HG02759 (cell line): ENCODE measurements around the gene ZDHHC3.

Source experiments
- ATAC-seq: cut with Tn5 transposase; IDR thresholded peaks from one replicate; pipeline ENCODE4 v1.9.1; 2021; ENCODE audit warnings: mild to moderate bottlenecking, moderate library complexity; ENCODE audit not compliant: unreplicated experiment

ZDHHC3 gene

DNA sequence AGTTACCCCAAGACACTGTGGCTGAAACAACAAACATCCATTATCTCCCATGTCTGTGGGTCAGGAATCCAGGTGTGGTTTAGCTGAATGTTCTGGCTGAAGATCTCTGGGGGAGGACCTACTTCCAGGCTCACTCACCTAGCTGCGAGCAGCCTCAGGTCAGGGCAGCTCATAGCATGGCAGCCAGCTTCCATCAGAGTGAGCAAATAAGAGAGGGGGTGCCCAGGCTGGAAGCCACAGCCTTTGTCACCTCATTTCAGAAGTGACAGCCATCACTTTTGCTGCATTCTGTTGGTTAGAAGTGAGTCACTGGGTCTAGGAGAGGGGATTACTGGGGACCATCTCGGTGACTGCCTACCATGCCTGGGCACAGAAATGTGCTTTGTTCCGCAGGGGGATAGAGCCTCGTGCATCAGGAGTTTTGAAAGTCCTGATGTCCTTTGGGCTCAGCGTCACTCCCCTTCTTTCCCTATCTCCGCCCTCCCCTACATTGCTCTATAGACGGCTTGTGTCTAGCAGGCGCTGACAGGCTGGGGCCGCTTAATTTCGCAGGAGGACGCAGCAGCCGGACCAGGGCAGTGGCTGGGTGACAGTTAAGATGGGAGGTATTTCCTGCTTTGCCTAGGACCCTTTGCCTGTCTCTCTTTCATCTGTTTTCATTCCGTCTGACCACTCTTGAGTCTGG lies 76.1 kb downstream of the ZDHHC3 start:
- no peak for ATAC-seq

DNA sequence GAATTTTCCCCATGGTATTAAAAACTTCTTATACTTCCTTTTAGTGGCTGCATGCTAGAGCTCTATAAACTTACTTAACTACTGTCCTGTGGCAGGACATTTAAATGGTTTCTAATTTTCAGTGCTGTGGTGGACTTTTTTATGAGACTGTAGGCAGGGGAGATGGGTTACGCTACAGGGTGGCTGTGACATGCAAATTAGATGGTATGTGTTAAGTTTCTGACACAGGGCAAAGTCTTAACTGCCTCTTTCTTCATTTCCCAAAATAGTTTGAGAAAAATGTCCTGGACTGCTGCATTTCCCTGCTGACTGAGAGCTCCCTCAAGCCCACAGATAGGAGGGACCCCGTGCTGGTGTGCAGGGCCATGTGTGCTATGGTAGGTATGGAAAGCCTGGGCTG lies 79.5 kb downstream of the ZDHHC3 start:
- no peak for ATAC-seq

DNA sequence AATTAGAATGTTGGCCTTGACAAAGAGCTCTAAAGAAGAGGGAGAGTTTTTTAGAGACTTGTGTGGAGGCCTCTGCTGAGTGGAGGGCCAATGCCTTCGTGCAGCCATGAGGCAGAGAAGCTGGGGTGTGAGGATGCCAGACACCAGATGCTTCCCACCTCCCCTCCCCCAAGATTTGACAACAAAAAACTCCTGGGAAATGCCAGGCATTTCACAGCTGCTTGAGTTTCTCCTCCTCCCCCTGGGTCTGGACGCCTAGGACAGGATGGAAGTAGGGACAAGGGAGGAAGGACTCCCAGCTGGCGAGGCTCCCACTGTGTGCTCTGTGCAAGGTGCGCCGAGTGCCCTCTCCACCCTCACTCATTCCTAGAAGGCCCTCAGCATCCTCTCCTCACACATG lies 81.5 kb downstream of the ZDHHC3 start:
- no peak for ATAC-seq

DNA sequence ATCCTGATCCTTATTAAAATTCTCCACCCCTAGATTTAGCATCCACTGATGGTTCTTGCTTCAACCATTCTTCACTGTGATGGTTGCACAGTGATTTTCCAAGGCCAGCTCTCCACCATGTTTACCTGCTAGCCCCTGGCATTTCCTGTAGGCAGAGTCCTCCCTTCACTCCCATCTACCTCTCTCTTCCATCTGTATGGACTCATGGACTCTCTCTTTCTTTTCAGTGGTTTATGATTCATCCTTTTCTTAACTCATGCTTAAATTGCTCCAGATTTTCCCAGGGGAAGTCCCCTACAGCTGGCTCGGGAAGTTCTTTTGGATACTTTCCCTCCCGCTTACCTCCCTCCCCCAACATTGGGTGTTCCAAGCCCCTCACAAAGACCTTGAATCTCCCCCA lies 82.9 kb downstream of the ZDHHC3 start:
- no peak for ATAC-seq

DNA sequence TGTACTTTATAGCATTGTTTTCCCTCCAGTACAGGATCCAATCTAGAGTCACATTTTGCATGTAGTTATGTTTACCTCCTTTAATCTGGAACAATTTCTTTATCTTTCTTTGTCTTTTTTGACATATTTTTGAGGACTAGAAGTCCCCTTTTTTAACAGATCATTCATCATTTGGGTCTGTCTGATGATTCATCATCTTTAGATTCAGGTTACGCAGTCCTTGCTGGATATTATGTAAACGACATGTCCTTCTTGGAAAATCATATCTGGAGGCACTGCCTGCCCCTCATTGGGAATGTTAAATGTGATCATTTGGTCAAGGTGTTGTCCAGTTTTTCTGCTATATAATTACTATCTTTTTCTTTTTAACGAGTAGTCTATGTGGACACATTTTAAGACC lies 83.3 kb downstream of the ZDHHC3 start:
- no peak for ATAC-seq

DNA sequence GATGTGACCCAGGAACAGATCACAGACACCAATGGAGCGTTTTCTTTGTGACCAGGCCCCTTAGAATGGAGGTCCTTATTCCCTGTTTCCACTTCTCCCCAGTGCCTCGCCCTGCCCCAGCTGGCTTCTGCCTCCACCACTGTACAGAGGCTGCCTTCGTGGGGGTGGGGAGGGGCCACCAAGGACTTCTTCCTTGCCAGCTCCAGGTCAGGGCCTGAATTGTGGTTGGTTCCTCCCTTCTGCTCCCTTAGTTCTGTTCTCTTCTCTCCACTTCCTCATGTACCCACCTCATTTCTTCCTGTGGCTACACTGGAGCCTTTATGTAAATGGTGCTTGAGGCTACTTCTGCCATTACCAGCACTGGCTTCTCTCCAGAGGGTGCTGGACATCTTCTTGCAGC lies 85.1 kb downstream of the ZDHHC3 start:
- no peak for ATAC-seq

DNA sequence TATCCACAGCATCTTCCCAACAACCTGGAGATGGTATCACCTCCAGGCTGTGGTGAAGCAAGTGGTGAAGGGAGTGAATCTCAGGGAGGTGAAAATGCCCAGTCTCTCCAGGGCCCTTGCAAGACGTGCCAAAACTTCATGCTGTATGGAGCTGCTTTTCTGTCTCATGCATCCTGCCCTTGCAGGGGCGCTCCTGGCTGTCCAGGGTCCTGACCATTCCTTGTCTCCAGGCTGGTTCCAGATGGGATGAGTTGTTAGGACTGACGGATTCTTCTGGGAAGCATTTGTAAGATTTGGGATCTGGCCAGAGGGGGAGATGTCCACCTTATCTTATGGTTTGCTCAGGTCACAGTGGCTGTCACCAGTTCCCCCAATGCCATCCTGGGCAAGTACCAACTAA lies 85.7 kb downstream of the ZDHHC3 start:
- ATAC-seq, result no peak

DNA sequence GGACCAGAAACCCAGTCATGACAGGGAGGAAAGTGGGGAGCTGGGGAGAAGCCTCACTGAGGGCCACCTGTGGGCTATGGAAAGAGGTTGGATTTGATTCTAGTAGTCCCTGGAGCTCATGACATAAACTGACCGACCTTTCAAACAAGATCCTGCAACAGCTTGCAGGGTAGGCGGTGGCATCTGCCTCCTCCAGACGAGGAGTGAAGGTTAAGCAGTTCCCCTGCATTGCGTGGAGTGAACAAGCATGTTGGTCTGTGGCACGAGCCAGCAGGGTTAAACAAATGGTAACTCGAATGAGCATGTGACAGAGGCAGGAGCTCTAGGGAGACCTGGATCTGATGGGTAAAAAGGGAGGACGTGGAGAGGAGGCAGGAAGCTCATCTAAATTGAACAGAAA lies 88.9 kb downstream of the ZDHHC3 start:
- ATAC-seq, result no peak

DNA sequence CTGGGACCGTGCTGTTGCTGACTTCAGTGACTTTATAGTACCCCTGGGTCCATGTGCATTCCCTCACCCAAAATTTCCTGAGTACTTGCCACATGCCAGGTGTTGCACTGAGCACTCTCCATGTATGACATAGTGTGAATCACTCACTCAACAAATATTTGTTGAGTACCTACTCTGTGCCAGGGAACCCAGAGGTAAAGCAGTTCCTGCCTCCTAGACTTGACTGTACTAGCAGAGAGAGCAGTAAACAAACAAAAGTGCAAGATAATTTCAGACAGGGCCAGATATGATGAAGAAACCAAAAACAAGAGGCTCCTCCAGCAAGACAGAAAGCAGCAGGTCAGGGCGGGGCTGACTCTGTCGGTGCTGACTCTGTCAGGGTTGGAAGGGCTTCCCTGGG lies 89.4 kb downstream of the ZDHHC3 start:
- ATAC-seq, result no peak

DNA sequence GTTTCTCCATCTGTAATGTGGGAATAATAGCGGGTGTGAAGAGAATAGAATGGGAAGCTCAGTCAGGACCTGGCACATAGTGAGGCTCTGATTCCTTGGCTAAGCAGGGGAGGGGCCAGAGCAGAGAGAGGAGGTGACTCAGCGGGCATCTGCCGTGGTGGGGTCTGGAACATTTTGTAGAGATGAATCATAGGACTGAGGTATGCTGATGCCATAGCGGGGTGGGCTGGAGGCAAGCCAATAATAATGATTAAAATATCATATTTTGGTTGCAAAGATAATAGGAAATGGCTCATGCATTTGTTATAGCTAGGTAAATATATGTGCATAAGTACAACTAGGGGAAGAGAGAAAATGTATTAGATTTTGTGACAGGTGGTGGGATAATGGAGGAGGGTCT lies 90.4 kb downstream of the ZDHHC3 start:
- no peak for ATAC-seq

DNA sequence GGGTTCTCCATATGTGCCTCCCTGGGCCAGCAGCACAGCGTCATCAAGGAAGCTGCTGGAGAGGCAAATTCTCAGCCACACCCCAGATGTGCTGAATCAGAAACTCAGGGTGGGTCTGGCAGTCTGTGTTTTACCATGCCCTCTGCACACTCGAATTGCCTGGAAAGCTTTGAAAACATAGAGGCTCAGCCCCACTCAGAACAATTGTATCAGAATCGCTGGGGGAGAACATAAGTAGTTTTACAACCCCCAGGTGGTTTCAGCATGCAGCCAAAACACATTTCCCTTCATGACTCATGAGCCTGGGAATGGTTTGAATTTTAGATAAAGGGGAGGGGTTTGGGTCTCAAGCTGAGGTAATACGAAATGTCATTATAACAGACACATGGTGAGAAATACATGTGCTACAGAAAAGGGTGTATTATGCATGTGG lies 92.0 kb downstream of the ZDHHC3 start:
- ATAC-seq, result no peak

DNA sequence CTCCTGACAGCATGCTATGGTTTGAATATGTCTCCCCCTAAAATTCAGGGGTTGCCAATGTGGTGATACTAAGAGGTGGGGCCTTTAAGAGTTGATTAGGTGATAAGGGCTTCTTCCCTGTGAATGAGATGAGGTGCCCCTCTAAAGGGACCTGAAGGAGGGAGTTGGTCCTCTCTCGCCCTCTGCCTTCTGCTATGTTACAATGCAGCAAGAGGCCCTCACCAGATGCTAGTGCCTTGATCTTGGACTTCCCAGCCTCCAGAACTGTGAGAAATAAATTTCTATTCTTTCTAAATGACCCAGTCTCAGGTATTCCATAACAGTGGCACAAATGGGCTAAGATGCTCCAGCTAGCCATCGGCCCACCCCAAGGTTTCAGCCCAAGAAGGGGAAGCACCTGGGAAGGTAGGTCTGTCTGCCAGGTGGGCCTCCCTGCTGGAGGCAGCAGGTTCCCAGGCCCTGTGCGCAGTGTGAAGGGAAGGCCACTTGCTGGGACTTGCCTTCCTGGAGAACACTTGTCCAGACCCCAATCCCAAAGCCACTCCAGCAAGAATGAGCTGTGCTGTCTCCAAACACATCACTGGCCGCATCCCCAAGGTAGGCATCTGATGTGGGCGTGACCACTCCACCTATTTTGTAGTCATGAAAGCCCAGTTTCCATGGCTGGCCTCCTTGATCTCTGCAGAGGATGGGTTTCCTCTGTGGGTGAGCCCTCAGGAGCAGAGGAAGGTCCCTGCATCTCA lies 92.6 kb downstream of the ZDHHC3 start:
- no peak for ATAC-seq

DNA sequence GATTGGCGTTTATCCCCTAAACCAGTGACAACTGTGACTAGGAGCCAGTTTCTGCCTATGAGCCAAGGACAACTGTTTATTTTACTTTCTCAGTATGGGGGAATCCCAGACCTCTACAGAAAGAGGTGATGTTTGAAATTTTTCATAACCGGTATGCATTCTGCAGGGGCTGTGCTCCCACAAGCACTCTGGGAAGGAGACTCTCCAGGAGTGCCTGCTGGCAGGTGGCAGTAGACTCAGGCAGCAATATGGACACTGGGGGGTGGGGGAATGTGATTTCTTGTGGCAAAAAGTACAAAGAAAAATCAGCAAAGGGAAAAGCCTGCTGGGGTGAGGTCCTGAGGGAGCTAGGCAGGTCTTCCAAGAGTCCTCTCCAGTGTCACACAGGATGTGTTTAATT lies 95.7 kb downstream of the ZDHHC3 start:
- ATAC-seq, result no peak

DNA sequence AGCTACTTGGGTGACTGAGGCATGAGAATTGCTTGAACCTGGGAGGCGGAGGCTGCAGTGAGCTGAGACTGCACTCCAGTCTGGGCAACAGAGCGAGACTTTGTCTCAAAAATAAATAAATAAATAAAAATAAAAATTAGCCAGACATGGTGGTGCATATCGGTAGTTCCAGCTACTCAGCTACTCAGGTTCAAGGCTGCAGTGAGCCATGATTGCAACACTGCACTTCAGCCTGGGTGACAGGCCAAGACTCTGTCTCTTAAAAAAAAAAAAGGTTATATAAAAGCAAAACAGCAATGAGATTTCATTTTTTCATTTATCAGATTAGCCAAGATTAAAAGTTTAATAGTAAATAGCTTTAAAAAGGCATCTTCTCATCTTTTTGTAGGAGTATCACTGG lies 98.6 kb downstream of the ZDHHC3 start:
- no peak for ATAC-seq

DNA sequence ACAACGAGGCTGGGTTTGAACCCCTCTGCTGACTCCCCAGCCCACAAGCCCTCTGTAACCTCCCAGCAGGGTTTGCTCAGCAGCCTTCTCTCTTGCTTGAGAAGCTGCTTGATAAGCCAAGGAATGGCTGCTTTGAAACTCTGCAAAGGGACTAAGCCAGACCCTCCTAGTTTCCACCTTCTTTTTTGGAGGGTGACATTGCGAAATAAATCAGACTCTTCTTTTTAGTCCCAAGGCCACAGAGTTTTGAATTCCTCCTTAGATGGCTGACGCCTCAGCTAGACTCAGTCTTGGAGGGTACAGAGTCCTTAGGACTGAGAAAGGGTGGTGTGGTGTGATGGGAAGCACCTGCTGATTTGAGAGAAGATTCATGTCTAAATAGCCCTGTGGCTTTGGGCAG lies 100.4 kb downstream of the ZDHHC3 start:
- ATAC-seq, result no peak
